ENCODE results near the gene THEMIS. TPM values are rescaled to one million over a fixed set of nuclear protein-coding genes. Genes with fewer than 3 reads are reported as not detected.

Gene THEMIS
- total and polyA plus RNA-seq, 2 of the 4 experiments (the other 2 are of a cell fraction), result not detected

- intact Hi-C loops (cut with micrococcal nuclease), result no loop called here
Observed at GRCh38 chr6:127917766-127918165, 16.9 kb upstream of the THEMIS start.

More at GRCh38 chr6:127917766-127918165, 16.9 kb upstream of the THEMIS start:
- H4K8ac ChIP-seq (ENCODE audit: low read depth in 2 of 2, low read length in 2 of 2), result no peak overlapping the region
- DNase-seq, result no peak
- no peak overlapping the region for H2BK5ac ChIP-seq (ENCODE audit: low read depth, low read length, poor library complexity, severe bottlenecking)
- no peaks in the 10 kb centered on the region for H3K4me1 ChIP-seq (ENCODE audit: control insufficient read depth, insufficient read depth, low read length)
- H2BK15ac ChIP-seq (ENCODE audit: low read depth, low read length), result no peak overlapping the region
- H4K20me1 ChIP-seq (ENCODE audit: insufficient read depth, low read length), result no peaks in the 10 kb centered on the region
- dilution Hi-C loops (cut with HindIII; ENCODE audit: low sequenced_read_pairs, unreplicated experiment), result no loop called here
- H3K9ac ChIP-seq (ENCODE audit: low read depth, low read length), result no peak overlapping the region
- H2AFZ ChIP-seq (replicated peaks; ENCODE audit: low read length, poor library complexity), result no peak overlapping the region
- no peak overlapping the region for H3K23ac ChIP-seq (ENCODE audit: low read depth, low read length)
- no peak overlapping the region for H3K27ac ChIP-seq (ENCODE audit: insufficient read depth, low read length)
- H3K4ac ChIP-seq (ENCODE audit: low read depth, low read length), result no peak overlapping the region
- no peaks in the 10 kb centered on the region for H3K36me3 ChIP-seq (ENCODE audit: control insufficient read depth, insufficient read depth, low read length)
- no peak overlapping the region for H3K4me2 ChIP-seq (ENCODE audit: low read depth, low read length)
- no peak overlapping the region for H4K5ac ChIP-seq (ENCODE audit: low read depth, low read length)
- H3K4me3 ChIP-seq (ENCODE audit: insufficient read depth, low read depth, low read length), result no peak overlapping the region
- ChIA-PET CTCF (no interaction called here), POLR2A (ENCODE audit: unreplicated experiment) (no interaction called here)
- H3K56ac ChIP-seq (ENCODE audit: extremely low read depth, insufficient read depth, low read length), result no peak overlapping the region
- H3K9me3 ChIP-seq (ENCODE audit: control insufficient read depth, insufficient read depth, low read length), result no peaks in the 10 kb centered on the region
- H3K18ac ChIP-seq (ENCODE audit: low read depth, low read length), result no peak overlapping the region
- WGBS, 2 experiments (ENCODE audit: extremely low coverage in 2 of 2, insufficient read length in 1 of 2), result no CpG with 5 or more reads among the region's 1 CpG
- BruUV-seq (replicated peaks), result no TSS peak
- no peak overlapping the region for H2AK9ac ChIP-seq (replicated peaks; ENCODE audit: low read depth, low read length, poor library complexity)
- peaks cover 3% of the 10 kb centered on the region; the same call in 1 of the 2 replicates for H3K27me3 ChIP-seq (ENCODE audit: control insufficient read depth, insufficient read depth, low read length)
- no peak overlapping the region for H3K14ac ChIP-seq (replicated peaks; ENCODE audit: low read depth, low read length)
- H3K79me1 ChIP-seq (ENCODE audit: low read depth in 1 of 2, low read length in 2 of 2), result no peaks in the 10 kb centered on the region
- H2BK120ac ChIP-seq (ENCODE audit: low read depth, low read length), result no peak overlapping the region
- H4K91ac ChIP-seq (ENCODE audit: insufficient read depth, low read depth, low read length), result no peak overlapping the region
- in situ Hi-C loops (cut with MboI; ENCODE audit: low sequenced_read_pairs), result no loop called here
- H3K9me1 ChIP-seq (ENCODE audit: insufficient read depth, low read length), result no peaks in the 10 kb centered on the region
- no peak overlapping the region for H2AK5ac ChIP-seq (ENCODE audit: low read depth, low read length)
- no peak for ATAC-seq (ENCODE audit: low read depth)
- no peak for TF ChIP-seq FOS (IDR thresholded peaks at IDR 0.05; ENCODE audit: low read depth, low read length)
- peak; percentile 80 for TF ChIP-seq MAFK (IDR thresholded peaks at IDR 0.05; ENCODE audit: low read depth, low read length)
- no peak overlapping the region for H2BK20ac ChIP-seq (ENCODE audit: low read depth, low read length)

Data from IMR-90 (cell line).